OCI-M2 (cell line): ENCODE measurements around the gene RMC1.
"Not testable (repeated sequence)": the region's sequence is repeated elsewhere in the genome, so short reads cannot be mapped to it uniquely, and the experiment has no call there.

ENCODE experiments used
- DNase-seq: peaks from one replicate; lab custom pipeline; 2025; ENCODE audit not compliant: unreplicated experiment; lab: John Stamatoyannopoulos, UW

Gene RMC1

GRCh38 chr18:23556145-23556780 is 53.0 kb downstream of the RMC1 start:
- DNase-seq, result no peak

DNA sequence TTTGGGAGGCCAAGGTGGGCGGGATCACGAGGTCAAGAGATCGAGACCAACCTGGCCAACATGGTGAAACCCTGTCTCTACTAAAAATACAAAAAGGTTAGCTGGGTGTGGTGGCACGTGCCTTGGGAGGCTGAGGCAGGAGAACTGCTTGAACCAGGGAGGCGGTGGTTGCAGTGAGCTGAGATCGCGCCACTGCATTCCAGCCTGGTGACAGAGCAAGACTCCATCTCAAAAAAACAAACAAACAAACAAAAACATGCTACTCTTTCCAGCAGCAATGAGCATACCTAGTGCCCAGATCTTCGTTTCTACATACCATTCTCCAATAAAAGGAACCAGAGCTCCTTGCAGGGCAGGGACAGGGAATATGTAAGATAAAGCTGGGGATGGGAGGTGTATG is 54.2 kb downstream of the RMC1 start:
- not testable (repeated sequence) for DNase-seq

- DNase-seq, result no peak
Measured at GRCh38 chr18:23560186-23560585, 56.9 kb downstream of the RMC1 start.

- DNase-seq, result no peak
Measured at GRCh38 chr18:23563377-23564043, 60.2 kb downstream of the RMC1 start.

DNA sequence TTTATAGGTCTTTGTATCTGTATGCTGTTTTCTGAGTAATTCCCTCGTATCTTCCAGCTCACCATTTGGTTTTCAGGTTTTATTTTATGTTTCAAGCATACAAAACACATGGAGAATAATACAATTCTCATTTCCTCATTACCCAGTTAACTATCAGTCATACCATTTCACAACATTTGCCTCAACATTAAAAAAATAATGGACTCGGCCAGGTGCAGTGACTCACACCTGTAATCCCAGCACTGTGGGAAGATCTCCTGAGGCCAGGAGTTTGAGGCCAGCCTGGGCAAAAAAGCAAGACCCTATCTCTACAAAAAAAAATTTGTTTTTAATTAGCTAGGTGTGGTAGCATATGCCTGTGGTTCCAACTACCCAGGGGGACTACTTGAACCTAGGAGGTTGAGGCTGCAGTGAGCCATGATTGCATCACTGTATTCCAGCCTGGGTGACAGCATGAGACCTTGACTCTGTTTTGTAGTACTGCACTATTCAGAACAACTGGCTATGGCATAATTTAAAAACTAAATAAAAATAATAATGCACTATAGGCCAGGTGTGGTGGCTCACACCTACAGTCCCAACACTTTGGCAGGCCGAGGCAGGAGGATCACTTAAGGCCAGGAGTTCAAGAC is 62.7 kb downstream of the RMC1 start:
- no peak for DNase-seq

GRCh38 chr18:23567671-23568070 is 64.4 kb downstream of the RMC1 start:
- no peak for DNase-seq

DNA sequence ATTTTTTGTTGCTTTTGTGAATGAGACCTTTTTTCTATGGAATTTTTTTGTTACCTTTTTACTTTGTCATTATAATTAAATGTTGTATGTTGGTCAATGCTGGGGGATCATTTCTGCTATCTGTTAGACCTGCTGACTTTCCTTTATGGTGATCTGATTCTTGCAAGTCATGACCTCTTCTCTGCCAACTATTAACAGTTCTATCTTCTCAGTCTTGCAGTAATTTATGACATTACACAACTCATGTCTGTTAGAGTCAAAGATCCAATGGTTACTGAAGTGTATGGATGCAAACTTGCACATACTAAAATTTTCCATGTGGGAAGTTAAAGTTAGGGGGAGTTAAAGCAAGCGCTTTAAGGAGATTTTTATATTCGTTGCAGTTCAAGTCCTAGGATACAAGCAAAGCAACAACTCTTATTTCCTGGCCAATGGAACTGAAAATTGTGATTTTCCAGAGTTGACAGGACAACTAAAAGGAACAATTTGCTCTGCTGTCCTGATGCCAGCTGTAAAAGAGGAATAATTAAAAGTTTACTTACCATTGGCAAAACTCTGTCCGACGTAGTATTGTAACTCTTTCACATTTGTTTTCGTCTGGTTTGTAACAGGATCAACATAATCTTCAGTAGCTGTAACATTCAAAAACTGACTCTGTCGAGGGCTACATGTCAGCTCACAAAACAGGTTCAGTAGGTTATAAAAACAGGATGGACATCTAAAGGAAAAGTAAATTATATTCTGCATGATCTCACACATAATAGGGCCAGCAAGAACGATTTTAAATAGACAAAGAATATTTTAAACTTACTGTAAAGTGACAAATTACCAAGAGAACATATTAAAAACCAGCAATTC is 65.2 kb downstream of the RMC1 start:
- no peak for DNase-seq

DNA sequence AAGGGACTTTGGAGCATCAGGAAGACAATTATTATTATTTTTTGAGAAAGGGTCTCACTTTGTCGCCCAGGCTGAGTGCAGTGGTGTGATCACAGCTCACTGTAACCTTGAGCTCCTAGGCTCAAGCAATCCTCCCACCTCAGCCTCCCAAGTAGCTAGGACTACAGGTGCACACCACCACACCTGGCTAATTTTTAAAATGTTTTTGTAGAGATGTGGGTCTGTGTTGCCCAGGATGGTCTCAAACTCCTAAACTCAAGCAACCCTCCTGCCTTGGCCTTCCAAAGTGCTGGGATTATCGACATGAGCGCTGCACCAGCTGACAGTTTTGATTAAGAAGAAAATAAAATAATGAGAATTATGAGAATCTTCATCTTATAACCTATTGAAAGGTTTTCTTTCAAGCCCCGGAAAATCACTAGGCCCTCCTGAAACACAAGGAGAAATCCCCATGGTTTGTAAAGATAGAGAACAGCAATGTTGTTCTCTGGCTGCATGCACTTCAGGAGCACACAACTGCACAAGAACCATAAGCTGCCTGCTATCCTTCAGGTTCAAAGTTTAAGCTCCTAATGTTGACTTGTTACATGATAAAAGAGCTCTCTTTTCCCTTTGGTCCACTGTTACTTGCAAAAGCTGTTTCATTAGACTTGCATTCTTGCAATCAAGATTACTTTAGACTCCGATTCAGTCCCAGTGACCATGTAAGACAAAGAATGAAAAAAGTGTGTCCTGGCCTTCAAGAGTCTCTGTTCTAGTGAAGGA is 66.2 kb downstream of the RMC1 start:
- no peak for DNase-seq

DNA sequence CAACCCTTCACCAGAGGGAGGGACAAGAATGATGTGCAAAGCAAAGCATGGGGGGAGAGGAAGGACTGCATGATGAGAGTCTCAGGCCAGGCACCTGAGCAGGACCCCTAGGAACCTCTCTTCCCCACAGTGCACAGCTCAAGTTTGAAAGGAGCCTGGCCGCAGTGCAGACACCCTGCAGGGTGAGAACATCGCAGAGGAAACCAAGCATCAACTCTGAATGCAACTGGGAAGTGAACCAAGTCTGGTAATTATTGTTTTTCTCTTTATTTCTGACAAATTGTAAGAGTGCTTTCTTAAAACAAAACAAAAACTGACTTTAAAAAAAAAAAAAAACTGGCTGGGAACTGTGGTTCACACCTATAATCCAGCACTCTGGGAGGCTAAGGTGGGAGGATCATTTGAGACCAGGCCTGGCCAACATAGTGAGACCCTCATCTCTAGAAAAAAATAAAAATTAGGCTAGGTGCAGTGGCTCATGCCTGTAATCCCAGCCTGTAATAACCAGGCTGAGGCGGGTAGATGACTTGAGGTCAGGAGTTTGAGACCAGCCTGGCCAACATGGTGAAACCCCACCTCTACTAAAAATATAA is 67.7 kb downstream of the RMC1 start:
- DNase-seq, result no peak

DNA sequence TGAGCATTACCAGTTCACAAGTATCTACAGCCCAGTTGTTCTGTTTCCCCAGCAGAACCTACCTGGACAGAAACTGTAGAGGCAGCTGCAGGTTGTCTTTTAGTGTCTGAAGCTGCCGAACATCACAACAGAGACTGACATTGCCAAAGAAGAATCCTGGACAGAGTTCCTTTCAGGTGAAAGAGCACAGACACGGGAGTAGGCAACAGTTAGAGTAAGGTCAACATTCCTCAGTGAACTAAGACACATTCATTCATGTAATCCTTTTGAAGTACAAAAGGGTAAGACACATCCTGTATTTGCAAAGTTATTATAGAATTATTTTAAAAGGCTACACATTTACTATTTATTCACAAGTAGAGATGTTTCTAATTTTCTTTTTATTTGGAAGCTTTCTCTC is 68.7 kb downstream of the RMC1 start:
- DNase-seq, result no peak

DNA sequence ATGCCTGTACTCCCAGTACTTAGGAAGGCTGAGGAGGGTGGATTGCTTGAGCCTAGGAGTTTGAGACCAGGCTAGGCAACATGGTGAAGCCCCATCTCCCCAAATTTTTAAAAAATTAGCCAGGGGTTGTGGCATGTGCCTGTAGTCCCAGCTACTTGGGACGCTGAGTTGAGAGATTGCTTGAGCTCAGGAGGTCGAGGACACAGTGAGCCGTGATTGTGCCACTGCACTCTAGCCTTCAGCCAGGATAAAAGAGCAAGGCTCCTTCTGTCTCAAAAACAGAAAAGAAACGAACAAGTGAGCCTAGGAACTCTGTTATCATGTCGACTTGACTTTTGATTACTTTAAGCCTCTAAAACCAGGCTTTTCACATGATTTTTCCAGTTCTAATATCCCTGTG is 69.3 kb downstream of the RMC1 start:
- no peak for DNase-seq

GRCh38 chr18:23573020-23573419 is 69.7 kb downstream of the RMC1 start:
- no peak for DNase-seq

DNA sequence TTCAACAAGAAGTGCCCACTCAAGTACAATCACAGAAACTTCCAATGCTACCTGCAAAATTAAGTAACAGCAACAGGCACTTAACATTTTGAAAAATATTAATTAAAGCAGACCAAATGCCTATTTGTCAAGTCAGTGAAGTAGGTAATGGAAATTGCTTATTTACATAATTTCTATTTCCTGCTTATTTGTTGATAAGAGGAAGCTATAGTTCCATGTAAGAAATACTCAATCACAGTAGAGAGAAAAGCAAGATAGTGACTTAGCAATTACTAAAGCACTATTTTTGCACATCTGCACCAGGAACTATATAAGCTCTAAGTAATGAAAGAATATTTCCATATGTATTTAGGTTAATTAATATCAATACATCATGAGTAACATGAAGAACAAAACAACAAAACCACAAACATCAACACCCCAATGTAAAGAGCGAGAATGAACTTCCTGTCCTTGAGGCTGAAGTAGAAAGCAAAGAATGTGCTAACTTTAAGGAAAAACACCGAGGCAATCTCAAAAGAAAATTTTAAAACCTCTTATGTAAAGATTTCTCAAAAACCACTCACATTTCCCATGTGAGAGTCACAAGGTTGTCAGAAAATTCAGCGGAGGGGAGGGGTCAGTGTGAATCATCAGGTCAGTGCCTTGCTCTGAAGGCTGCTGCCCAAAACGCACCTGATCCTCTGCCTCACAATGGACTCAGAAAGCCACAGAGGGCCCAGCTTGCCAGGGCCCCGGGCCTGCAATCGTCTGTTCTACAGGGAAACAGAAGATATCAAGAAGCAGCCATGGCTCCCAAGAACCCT is 70.5 kb downstream of the RMC1 start:
- DNase-seq, result no peak

DNA sequence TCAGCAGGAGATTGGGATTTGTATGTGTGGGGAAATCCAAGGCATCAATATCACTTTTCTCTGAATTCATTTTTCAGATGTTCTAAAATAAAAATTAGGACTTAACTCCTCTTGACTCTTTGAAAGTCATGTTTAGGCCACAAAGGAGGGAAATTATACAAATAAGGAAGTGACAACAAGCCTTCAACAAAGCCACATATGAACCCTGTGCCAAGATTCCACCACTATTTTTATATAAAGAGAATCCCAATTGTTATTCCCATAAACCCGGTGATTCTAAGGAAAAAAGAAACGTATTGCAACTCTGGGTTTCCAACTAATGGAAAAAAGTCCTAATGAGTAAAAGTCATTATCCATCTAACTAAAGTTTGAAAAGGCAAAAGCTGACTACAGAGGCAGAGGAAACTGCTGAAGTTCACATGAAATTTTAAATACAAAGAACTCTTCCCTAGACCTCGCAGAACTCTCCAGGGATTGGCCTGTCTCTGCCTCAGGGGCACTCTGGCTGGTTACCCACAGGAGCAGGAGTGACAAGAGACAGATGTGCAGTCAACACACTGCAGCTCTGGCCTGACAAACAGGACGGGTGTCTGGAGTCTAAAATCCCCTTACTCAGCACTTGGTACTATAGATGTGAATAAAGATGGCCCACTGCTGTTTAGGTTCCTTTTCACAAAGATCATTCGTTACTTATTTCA is 71.4 kb downstream of the RMC1 start:
- no peak for DNase-seq

GRCh38 chr18:23575309-23575651 is 72.0 kb downstream of the RMC1 start:
- DNase-seq, result no peak

- not testable (repeated sequence) for DNase-seq
Measured at GRCh38 chr18:23577521-23577920, 74.2 kb downstream of the RMC1 start.

- DNase-seq, result no peak
Measured at GRCh38 chr18:23578067-23578701, 74.9 kb downstream of the RMC1 start.

GRCh38 chr18:23578891-23579653 is 75.8 kb downstream of the RMC1 start:
- no peak for DNase-seq
